Activated CD4-positive, CD25-positive, alpha-beta regulatory T cell (primary cell): ENCODE measurements around the gene VDR.

ENCODE experiments used
- DNase-seq, 4 experiments: peaks; one replicate each; lab custom pipeline; 2025; lab: John Stamatoyannopoulos, UW

VDR gene

GRCh38 chr12:47868552-47869031 lies 36.2 kb downstream of the VDR start:
- DNase-seq = no peak

DNA sequence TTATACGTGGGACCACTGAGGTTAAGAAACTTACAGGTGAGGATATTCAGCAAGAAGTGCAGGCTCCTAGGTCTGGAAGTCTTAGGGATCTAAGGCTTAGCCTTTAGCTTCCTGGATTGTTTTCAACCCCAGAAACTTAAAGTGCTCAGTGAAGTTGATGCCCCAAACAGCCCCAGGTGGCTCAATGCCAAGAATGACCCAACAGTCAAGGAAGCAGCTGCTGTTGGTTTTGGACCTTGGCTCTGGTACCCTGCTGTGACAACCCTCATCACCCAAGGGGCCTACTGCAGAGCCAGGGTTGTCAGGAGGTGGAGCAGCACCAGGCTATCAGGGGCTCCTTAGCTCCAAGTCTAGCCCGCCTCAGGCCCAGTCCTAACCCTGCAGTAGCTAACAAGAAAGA lies 36.8 kb downstream of the VDR start:
- no peak for DNase-seq

DNA sequence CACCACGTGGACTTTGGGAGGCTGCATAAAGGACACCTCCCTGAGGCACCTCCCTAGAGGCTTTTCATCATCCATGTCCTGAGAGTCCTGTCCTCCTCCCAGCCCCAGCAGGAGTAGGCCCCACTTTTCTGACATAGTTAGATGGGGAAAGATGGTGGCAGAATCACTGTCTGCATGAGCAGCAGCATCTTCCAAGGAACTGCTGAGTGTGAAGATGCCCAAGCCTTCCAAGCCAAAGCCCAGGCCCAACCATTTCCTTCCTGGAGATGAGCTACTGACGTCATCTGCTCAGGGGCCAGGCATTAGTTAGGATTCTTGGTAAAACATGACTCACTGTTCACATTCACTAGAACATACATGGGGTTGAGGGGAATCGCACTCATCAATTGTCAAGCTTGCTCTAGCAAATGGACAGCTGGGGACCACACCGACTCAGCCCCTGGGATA lies 37.3 kb downstream of the VDR start:
- DNase-seq = no peak

DNA sequence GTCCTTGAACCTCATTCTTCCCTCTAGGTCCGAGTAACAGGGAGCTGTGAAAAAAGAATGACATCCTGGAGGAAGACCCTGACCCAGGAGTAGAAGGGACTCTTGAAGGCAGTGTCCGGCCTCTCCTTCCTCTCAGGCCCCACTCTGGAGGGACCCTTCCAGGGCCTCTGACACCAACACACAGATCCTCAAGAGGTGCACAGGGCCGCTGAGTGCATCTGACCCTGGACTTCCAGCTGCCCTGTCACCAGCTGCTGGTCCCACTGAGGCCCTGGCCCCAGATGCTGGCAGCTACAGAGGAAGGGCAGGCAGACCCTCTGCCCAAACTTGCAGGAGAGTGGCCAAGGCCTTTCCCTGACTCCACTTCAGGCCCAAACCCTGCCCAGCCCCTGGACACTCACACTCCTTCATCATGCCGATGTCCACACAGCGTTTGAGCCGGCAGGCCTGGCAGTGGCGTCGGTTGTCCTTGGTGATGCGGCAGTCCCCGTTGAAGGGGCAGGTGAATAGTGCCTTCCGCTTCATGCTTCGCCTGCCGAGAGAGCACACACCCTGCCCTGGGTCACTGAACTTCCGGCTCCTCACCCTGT lies 40.1 kb downstream of the VDR start:
- no peak for DNase-seq

- no peak for DNase-seq
Observed at GRCh38 chr12:47863985-47864384, 40.8 kb downstream of the VDR start.

- no peak for DNase-seq
Observed at GRCh38 chr12:47863467-47863866, 41.3 kb downstream of the VDR start.

DNA sequence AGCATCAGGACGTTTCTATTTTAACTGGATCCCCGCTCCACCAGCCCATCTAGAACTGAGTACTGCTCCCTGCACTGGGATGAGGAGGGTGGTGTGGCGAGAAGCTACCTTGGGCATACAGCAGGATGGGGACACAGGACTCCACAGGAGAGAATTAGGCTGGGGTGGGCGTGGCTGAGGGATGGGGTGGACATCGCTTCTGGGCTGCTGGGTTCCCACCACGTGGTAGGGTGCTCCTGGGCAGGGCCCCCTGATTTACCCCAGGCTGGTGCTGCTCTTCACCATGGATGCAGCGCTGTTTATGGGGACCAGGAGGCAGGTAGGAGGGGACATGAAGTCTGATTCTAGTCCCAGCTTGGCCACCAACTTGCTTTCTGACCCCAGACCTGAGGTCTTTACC lies 41.9 kb downstream of the VDR start:
- DNase-seq = no peak

- DNase-seq = no peak
Observed at GRCh38 chr12:47862167-47862750, 42.5 kb downstream of the VDR start.

- no peak for DNase-seq
Observed at GRCh38 chr12:47860873-47861272, 43.9 kb downstream of the VDR start.

- DNase-seq = no peak
Observed at GRCh38 chr12:47860279-47860841, 44.4 kb downstream of the VDR start.

DNA sequence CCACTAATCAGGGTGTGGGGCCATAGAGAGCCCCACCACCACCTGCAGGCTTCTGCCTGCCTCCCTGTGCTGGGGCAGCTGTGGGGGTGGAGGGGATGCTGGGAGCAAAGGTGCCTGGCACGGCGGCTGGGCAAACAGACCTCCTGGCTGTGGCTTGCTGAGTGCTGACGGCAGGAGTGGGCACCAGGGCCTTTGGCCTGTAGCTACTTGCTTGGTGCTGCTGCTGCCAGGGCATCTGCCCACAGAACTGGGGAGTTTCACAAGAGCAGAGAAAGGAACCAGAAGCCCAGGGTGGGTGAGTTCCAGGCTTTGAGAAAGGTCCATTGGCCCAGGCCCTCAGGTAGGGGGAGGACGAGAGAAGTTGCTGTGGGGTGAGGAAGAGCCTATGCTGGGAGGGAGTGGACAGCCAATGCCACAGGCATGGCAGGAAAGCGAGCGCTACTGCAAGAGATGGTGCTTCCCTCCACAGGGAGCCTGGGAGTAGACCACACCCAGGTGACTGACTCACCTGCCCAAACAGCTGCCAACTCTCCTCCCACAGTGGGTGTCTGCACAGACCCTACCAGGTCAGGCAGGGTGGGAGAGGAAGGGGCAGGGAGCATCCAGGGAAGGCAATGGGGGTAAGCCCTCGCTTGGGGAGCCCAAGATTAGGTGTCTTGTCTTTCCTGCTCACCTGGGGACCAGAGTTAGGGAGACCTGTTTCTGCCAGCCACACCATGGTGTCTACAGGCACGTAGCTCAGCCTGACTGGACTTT lies 46.1 kb downstream of the VDR start:
- no peak for DNase-seq

GRCh38 chr12:47856721-47857575 lies 47.8 kb downstream of the VDR start:
- DNase-seq = no peak

DNA sequence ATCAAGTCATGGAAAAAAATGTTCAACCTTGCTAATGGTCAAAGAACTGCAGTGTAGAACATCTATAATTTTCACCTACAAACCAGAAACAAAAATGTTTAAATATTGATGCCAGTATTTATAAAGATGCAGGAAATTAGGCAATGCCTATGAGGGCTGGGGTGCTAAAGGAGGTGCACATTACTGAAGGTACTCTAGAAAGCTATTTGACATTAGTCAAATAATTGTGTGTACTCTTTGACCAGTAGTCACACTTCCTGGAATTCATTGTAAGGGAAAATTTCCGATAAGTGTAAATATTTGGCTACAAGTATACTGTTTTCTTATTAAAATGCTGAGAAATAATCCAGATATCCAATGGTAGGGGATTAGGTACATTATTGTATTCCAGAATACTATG lies 48.7 kb downstream of the VDR start:
- no peak for DNase-seq

GRCh38 chr12:47855502-47855901 lies 49.3 kb downstream of the VDR start:
- DNase-seq = no peak

DNA sequence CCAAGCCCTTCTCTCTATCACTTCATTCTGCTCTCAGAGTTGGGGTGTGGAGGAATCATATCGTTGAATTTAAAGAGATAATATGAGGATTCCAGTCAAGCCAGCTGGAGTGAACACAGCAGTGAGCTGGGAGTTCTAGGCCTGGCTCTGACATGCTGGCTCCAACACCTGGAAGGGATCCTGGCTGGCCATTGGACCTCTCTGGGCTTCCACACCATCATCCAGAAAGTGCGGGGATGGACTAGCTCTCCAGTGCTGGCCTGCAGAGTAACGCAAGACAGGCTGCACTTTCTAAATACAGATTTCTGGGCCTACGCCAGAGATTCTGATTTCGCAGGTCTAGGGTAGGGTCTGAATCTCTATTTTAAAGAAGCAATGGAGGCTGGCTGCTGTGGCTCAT lies 50.3 kb downstream of the VDR start:
- DNase-seq = no peak

GRCh38 chr12:47852096-47852571 lies 52.7 kb downstream of the VDR start:
- no peak for DNase-seq

- no peak for DNase-seq
Observed at GRCh38 chr12:47851303-47851952, 53.4 kb downstream of the VDR start.

GRCh38 chr12:47850153-47851084 lies 54.4 kb downstream of the VDR start:
- no peak for DNase-seq

- no peak for DNase-seq
Observed at GRCh38 chr12:47849261-47849660, 55.5 kb downstream of the VDR start.

DNA sequence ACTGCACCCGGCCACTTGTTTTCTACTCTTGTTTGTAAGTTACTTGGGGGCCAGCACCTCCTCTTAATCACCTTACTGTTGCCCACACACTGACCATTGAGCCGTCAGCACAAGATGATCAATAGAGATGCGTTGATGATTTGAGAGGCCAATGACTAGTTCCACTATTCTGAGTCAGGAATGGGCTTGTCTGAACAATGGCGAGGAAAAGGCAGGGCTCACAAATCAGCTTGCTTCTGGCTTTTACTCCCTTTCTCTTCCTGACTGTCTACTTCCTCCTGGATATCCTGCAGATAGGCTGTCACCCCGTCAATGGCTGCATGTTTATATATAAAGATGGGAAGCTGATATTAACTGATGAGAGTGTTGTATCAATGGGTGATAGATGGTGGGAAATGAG lies 55.9 kb downstream of the VDR start:
- DNase-seq = no peak
